T-helper 22 cell (primary cell): ENCODE results near the gene GALNT2.

Experiments
- DNase-seq: peaks from one replicate; pipeline ENCODE4 v3.0.0-alpha.2; 2020; ENCODE audit warnings: low read depth

GALNT2 gene

DNA sequence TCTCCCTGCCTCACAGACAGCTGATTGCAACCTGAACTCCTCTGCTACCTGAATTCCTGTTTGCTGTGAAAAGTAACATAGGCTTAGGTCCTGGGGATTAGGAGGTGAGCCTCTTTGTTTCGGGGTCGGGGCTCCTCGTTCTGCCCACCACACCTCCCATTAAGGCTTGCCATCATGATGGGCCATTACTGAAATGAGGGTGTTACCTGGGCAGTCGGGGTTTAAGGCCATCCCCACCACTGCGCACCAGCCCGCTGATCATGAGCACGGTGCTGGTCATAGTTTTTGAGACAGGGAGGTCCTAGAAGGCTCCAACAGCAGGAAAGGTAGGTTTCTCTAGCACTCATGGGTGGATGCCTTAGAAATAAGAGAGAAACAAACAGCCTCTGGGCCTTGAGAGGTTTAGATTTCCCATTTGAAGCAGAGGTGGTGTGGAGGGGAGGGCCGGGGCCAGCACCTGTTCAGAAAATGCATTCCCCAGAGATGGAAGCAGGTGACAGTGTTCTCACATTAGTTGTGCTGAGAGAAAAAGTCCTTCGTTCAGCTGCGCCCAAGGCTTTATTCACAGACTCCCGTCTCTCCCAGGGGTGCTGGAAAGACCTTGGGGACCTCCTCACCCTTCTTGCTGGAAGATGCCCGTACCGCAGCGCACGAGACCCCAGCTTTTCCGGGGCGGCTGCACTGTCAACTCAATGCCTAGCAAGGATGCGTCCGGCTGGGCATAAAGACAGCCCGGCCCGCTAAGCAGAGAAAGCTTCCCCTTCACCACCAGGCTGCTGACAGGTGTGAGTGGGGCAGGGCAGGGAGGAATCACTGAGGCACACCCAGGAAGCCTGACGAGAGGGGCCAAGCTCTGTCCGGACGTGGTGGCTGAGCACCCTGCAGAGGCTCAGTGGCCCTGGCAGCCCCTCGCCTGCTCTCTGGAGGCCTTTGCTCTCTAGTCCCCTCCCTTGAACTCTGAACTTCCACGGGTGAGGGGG, 233.6 kb downstream of the GALNT2 start:
- DNase-seq: no peak

DNA sequence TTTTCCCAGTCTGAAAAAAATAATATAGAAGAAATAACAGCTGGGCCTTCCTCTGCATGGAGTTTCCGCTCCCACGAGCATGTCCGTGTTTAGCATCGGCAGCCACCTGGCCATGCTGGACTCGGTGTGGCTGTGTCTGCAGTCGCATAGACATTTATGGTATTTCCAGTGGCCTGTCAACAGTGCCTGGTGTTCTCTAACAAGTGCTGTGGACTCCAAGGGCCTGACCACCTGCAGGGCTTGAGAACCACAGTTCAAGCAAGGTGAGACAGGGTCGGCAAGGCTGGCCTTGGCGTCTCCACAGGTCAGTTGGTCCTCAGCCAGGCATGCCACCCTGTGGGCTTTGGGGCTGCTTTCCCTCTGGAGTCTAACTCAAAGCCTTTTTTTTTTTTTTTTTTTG, 234.3 kb downstream of the GALNT2 start:
- DNase-seq: no peak

DNA sequence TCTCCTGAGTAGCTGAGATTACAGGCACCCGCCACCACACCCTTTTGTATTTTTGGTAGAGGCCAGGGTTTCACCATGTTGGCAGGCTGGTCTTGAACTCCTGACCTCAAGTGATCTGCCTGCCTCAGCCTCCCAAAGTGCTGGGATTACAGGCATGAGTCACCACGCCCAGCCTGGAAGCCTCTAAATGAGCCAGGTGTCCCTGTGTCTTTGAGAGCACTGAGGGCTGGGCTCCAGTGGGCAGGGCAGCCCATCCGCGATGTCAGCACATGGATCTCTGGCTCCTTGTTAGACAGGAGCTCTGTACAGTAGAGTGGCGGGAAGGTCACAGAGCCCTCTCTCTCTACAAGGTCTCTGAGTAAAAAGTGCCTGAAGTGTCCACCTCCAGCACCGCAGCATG, 234.8 kb downstream of the GALNT2 start:
- no peak for DNase-seq

DNA sequence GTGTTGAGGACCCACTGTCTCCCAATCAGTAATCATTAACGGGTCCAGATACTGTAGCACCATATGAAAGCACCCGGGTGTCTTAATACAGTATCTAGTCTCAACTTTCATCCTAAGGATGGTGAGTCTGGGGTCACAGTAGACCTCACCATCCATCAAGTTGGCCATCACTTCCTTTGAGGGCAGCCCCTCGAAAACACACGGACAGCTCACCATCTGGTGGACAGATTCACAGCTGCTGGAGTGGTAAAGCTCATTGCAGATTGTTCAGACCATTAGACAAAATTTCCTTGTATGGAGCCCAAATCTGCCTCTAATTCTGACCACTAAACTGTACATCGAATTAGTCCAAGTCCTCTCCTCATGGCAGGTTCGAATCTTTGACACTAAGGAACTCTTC, 236.0 kb downstream of the GALNT2 start:
- DNase-seq: no peak

DNA sequence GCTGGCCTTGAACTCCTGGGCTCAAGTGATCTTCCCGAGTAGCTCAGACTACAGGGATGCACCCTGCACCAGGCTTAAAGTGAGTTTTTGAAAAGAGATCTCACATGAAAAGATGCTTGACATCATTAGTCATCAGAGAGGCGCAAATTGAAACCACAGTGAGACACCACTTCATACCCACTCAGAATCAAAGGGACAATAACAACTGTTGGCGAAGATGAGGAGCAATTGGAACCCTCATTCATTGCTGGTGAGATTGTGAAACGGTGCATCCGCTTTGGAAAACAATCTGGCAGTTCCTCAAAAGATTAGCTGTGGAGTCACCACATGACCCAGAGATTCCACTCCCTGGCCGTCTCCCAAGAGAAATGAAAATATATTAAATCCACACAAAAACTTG, 236.8 kb downstream of the GALNT2 start:
- no peak for DNase-seq

DNA sequence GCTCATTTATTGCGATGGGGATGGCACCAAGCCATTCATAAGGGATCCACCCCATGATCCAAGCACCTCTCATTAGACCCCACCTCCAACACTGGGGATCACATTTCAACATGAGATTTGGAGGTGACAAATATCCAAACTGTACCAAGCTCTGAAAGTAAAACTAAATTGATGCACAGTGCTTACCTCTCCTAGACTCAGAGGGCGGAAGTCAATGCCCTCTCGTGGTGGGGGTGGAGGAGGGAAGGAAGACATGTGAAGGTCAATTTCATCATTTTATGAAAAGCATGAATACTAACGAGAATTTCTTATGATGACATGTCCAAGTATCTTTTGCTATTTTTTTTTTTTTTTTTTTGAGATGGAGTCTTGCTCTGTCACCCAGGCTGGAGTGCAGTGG, 239.1 kb downstream of the GALNT2 start:
- DNase-seq: no peak

DNA sequence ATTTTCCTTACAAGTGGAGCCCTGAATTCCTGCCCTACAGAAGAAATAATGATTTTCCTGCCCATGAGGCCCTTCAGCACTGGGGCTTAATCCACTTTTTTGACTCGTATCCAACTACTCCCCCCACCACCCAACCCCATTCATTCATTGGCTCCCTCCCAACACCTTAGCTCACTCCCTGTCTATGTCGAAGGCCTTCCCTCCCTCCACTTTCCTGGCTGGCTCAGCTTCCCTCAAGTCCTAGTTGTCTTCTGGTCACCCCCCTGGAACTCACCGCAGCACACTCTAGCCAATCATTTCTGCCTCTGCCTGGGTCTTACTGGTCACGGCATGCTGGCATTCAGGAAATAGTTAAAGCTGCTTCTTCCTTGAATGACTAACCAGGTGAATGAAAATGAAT, 240.2 kb downstream of the GALNT2 start:
- DNase-seq: no peak

DNA sequence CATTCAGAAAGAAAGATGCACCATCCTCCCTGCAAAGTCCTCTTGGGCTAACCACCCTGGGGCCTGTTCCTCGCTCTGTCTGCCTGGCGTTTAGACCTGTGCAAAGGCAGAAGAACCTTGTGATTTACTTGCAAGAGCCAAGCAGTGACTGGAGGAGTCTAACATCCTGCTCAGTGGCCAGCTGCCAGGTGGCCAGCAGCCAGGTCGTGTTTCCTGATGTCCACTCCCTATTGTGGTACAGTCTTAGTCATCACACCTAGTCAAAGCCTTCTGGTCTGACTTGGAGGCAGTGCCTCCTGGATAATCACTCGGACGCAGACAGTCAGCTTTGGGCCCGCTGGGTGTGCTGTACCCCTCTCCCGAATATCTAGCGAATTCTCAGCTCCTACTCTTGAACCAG, 241.0 kb downstream of the GALNT2 start:
- DNase-seq: no peak

DNA sequence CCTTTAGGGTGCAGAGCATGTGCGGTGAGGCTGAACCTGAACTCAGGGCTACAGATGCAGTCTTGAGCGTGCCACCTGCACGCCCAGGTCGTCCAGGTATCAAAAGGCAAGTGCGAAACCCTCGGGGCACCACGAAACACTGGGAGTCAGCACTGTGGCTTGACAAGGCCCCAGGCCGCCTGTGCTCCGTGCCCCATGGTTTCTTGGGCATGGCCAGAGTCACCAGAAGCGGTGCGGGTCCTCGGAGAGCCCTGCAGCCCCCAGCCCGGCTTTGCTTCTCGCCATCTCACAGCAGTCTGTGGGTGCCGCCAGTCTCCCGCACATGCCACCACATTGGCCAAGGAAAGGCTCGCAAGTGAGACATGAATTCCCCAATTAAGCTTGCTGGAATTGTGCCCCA, 241.8 kb downstream of the GALNT2 start:
- no peak for DNase-seq

DNA sequence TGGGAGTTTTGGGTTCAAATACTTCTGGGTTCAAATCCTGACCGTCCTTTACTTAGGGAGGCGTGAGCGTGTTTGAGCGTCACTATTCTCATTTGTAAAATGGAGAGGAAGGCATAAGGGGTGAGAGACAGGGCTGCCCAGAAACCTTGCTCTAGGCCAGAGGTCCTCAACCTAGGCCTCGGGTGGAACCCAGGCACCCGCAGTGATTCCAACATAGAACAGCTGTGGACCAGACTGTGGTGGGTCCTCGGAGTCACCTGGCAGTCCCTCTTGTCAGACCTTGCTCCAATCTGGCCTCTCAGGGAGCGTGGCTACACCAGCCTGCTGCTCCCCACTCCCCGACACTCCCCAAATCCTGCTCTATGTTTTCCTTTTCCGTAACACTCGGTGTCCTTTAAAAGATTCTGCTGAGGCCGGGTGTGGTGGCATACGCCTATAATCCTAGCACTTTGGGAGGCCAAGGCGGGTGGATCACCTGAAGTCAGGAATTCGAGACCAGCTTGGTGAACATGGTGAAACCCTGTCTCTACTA, 242.7 kb downstream of the GALNT2 start:
- DNase-seq: no peak

DNA sequence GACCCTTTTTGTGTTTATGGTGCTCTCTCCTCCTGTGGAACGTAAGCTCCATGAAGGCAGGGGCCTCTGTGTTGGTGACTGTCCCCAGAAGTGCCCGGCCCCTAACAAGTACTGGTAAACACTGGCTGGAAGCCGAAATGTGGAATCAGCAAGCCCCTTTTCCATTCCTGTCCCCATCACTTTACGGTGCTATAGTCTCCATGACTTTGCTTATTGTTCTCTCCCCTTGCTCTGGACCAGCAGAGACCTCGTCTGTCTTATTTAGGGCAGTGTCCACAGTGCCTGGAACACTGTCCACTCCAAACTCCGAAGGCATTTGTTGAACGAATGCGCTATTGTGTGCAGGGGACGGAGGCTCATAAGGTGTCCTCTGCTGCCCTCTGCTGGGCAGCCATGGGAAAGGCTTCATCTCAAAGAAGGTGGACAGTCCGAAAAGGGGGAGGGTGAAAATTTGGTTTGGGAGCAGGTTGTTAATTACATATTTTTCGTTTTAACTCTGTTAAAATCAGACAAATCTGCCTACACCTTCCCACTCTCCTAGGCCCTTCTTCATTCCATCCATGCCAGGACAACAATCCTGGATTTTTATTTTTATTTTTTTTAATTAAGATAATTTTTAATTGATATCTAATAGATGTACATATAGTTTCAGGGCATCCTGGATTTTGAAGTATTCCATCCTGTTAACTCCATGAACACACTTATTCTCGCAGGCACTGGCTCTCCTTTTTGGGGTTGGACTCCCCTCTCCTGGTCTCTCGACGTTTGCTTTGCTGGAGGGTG, 243.5 kb downstream of the GALNT2 start:
- no peak for DNase-seq

DNA sequence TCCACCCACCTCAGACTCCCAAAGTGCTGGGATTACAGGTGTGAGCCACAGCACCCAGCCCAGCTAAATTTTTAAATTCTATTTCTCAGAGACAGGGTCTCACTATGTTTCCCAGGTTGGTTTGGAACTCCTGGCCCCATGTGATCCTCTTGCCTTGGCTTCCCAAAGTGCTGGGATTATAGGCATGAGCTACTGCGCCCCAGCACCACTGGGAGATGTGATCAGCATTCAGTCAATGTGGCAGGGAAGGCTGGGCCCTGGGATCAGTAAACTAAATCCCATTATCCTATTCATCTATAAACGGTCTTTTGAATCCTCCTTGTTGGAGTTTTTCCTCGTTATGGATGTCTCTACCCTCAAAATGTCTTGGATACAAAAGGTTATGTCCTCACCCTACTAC, 245.6 kb downstream of the GALNT2 start:
- no peak for DNase-seq

DNA sequence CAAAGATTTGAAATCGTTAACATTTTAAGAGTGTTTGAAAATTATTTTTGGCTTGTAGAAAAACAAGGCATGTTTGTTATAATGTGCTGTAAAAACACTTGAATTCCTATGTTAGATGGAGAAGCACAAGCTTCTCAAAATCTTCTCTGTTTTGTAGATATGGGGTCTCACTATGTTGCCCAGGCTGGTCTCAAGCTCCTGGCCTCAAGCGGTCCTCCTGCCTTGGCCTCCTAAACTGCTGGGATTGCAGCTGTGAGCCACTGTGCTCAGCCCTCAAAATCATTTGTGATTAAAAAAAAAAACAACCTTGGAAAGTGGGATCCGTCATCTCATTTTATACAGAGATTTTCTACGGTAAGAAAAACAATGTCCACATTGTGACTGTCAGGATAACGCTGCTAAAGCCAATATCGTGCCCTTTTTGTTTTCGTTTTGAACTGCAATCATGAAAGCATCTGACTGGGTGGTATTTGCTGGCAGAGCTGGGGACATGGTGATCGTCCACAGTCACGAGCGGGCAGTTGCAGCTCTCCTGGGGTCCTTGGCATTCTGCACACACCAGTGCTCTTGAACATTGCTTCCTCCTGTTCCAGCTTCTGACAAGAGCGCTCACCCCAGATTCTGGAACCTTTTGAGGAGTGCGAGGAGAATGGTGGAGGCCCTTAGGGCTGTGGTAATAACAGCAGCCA, 246.6 kb downstream of the GALNT2 start:
- no peak for DNase-seq

DNA sequence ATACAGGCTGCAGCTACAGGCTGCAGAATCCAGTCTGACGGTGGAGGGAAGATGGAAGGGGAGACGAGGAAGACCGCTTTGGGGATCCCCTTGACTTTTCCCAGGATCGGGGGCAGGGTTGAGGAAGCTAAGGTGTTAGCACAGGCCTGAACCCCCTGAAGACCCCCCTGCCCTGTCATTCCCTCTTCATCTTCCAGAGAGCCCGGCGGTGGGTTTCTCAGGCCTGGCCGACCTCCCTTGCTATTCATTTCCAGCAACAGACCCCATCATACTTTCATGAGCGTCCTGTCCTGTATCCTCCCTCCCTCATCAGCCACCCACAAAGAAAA, 247.1 kb downstream of the GALNT2 start:
- no peak for DNase-seq

DNA sequence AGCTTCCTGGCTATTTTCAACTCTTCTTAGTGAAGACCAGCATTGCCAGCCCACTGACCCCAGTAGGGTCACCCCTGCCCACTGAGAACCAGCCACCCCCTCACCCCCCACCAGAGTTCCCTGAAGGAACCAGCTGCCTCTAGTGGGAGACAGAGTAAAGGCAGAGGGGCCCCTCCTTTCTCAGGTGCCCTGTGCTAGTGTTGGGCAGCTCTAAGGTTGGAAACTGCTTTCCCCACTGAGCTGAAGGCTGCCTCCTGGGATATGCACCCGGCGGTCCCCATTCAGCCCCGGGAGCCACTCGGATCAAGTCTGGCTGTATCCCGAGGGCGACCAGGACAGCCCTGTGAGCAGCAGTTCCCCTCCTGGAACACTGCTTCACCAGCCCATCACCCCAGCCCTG, 248.1 kb downstream of the GALNT2 start:
- DNase-seq: no peak

DNA sequence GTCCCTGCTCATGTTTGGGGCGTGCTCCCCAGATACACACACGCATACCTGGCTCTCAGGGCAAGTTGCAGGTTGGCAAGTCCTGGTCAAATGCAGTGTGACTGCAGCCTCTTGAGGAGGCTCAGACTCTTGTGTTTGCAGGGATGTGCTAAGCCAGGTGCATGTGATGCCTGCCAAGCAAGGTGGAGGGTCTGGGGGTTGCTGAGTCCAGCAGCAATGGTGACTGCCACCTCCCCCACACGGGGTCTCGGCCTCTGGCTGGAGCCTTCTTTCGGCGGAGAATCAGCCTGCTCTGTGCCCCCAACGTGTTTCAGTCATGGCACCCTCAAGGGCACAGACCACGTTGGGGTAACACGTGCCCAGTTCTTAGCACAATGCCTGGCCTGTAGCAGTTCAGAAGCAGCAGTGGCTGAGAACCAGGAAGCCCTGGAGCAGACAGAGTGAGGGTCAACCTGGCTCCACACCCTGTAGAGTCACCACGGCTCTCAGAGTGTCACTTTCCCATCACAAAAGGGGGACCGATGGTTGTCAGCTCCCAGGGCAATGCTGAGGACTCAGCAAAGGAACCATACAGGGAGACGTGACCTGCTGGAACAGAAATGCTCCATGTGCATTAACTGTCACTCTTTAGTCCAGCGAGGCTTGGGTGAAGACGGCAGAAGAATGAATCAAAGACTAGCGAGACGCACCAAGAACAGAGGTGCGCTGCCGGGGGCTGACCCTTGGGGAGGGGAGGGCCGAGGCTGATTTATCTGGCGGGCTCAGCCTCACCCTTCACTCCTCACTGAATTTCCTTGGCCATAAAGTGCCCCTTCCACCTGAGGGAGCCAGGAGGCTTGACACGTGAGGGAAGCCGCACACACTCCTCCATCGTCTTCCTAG, 250.1 kb downstream of the GALNT2 start:
- DNase-seq: no peak

DNA sequence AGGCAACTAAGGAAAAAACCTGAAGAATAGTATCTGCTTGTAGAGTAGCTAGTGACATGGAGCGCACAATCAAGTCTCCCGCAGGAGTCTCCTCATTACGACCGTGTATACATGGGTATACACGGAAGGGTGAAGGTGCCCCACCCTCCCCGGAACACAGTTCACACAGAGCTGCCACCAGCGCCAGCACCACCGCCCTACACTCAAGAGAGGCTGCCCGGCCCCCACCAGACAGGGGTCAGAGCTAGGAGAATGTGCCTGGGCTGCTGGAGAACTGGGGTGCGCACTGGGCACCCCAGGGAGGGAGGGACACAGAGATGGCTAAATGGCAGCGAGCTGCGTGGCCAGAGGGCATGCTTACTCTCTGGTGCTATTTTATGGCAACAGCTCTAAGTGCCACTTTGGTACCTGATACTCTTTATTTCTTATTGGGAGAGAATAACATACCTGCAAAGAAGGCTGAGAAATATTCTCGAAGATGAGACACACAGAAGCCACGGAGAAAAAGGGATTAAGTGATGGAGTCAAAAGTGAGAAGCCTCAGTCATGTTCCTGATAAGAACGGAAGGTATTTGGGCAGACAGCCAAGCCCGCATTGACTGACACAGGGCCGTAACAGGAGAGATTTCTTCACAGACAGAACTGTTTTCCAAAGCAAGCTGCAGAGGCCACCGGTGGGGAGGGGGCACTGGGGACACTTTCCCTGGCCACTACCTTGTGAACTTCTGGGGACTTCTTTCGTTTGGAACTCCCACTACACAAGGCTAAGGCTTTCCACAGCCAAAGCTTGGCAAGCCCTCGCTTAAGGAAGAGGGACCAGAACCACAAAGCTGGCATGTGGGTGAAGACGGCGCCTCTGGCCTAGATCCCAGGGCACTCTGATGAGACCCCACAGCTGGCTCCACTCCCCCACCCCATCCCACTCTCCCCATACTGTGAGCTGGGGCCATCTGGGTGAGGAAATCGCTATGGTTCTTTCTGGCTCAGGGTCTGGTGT, 251.1 kb downstream of the GALNT2 start:
- DNase-seq: no peak

DNA sequence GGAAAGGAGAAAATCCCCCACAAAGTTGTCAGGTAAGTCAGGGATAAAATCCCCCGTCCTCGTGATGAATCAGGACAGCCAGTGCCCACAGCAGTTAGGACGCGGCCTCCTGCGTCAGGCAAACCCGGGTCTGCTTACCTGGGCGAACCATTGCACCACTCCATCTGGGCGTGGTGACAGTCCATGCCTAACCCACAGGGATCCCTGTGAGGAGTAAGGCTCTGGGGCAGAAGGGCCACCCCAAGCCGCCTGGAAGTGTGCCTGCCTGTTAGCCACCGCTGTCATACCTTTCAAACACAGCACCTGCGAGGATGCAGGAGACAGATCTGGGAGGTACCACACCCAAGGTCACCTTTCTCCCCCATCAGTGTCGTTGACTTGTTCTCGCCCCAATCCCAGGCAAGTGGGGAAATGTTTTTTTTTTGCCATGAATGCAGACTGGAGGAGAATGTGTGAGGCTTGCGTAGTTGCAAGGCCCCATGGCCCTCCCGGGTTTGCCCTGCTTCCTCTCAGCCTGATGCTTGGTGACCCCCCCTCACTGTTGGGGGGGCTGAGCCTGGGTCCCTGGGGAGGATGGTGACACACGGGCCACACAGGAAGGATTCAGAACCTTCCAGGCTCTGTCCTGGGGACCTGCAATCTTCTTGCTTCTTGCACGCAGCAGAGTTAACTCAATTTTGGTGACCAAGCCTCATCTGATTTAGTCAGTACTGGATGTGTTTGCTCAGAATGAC, 252.1 kb downstream of the GALNT2 start:
- no peak for DNase-seq

DNA sequence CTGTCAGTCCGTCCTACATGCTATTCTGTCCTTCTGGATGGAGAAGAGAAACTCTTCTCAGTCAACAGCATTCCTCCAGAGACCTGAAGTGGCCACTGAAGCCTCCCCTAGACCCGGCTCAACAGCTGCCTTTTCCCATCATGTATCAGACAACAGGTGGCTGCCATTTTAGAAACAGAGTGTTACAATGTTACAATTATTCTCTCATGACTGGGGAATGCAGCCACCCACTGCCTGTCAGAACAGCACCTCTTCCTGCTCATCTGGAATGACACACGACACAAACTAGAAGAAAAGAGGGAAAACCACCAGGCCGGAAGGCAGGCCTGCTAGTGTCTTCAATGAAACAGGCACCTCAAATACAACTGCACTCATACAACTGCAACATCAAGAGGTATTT, 253.8 kb downstream of the GALNT2 start:
- DNase-seq: no peak

DNA sequence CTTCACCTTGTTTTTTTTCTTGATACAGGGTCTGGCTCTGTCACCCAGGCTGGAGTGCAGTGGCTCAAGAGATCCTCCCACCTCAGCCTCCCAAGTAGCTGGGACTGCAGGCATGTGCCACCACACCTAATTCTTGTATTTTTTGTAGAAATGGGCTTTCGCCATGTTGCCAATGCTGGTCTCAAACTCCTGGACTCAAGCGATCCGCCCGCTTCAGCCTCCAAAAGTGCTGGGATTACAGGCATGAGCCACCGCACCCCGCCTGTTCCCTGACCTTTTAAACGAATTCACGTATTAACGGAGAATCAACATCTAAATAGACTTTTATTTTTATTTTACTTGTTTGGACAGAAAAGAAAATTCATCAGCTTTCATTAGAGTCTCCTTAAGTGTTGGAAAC, 254.3 kb downstream of the GALNT2 start:
- DNase-seq: no peak
